OCI-M1 (cell line): Measurements from ENCODE around the gene KIF5C.

Experiments
- DNase-seq: peaks from one replicate; lab custom pipeline; 2025; lab: John Stamatoyannopoulos, UW

Gene KIF5C

GRCh38 chr2:148993351-148993750 lies 118.3 kb downstream of the KIF5C start:
- DNase-seq, result no peak

GRCh38 chr2:148994341-148994740 lies 119.3 kb downstream of the KIF5C start:
- no peak for DNase-seq

DNA sequence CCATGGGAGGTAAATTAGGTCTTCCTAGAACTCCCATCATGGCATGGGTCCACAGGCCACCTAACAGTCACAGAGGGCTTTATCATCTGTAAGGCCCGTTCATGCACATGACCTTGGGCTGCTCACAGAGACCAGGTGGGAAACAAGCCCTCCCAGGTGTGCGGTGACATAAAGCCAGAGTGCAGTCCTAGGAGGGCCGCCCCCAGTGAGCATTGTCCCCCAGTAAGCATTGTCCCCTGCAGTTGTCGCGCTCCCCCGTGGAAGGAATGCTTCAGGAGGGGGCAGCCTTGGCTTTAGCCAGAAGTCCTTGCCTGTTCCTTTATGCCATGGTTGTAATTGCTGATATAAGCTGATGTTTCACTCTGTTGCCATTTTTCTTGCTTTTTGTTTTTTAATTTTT lies 121.8 kb downstream of the KIF5C start:
- DNase-seq, result no peak

- DNase-seq, result no peak
Measured at GRCh38 chr2:148998165-148998830, 123.3 kb downstream of the KIF5C start.

DNA sequence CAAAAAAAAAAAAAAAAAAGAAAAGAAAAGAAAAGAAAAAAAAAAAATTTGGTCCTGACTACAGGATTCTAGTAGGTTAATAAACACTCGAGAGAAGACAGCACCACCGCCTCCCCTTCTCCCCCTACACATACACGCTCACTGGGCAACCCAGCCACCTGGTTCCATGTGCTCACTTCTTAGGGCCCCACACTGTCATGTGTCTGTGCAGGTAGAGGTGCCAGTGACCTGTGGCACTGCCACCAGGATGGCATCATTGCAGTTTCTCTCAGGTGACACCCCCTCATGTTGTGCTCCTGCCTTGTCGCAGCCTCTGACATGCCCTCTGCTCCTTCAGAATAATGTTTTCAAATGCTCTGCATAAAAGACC lies 123.8 kb downstream of the KIF5C start:
- DNase-seq, result no peak

- DNase-seq, result no peak
Measured at GRCh38 chr2:148999451-148999921, 124.5 kb downstream of the KIF5C start.

DNA sequence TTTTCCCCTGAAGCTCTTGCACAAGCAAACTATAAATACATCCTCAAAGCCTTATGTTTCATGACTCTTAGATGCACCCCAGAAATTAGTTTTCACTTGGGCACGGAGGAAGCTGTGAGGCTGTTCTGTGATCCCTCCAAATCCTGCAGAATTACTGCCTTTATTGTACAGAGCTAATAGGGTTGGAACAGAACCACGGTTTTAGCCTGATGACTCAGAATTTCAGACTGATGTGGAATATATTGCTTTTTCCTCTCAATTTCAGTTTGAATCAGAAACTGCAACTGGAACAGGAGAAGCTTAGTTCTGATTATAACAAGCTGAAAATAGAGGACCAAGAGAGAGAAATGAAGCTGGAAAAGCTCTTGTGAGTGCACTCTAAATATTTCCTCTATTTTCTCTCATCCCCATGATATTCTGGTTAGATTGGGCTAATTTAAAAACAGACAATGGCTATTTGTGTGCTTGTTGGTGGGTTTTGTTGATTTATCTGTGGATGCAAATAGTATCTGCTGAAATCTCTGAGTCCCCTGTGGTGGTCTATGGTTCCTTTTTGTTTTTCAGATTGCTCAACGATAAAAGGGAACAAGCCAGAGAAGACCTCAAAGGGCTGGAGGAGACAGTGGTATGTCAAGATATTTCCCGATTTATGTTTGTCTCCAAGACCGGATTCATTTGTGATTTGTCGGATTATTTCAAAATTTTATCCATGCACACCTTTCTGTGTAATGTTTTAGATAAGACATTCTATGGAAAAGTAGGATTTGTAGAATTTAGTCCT lies 125.3 kb downstream of the KIF5C start:
- DNase-seq, result no peak

- no peak for DNase-seq
Measured at GRCh38 chr2:149001496-149001895, 126.5 kb downstream of the KIF5C start.

- no peak for DNase-seq
Measured at GRCh38 chr2:149002378-149002890, 127.4 kb downstream of the KIF5C start.

DNA sequence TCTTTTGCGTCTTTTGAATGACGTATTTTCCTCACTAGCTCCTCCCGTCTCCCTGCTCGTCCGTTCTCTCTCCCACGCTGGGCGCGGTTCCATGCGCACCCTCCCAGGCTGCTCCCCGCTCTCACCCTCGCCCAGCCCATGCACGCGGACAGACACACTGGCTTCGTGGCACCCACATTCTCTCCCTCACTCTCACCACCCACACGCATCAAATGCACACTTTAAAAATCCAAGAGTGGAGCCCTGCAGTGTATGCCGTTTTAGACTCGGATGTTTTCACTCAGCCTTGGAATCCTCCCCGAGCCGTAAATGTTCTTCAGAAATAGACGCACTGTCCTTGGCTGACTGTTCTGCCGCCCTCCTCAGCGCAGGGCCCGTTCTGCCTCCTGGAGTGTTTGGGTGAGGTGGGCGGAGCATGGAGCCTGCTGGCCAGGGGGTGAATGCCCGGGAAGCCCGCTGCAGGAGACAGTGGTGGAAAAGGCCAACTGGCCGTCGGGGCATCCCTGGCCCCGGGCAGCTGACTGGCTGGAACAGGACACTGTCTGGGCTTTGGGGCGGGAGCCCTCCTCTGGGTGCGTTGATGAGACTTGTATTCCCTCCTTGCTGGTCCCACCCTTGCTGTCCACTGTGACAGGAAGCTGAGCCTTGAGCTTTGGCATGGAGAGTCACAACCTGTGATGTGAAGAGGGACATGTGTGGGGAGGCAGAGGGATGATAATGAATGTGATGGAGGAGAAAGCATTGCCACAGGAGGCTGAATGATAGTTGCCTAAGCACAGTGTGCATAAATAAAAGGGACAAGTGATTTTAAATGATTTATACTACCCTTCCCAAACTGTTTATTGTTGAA lies 128.1 kb downstream of the KIF5C start:
- DNase-seq, result no peak

GRCh38 chr2:149004836-149005235 lies 129.8 kb downstream of the KIF5C start:
- no peak for DNase-seq

DNA sequence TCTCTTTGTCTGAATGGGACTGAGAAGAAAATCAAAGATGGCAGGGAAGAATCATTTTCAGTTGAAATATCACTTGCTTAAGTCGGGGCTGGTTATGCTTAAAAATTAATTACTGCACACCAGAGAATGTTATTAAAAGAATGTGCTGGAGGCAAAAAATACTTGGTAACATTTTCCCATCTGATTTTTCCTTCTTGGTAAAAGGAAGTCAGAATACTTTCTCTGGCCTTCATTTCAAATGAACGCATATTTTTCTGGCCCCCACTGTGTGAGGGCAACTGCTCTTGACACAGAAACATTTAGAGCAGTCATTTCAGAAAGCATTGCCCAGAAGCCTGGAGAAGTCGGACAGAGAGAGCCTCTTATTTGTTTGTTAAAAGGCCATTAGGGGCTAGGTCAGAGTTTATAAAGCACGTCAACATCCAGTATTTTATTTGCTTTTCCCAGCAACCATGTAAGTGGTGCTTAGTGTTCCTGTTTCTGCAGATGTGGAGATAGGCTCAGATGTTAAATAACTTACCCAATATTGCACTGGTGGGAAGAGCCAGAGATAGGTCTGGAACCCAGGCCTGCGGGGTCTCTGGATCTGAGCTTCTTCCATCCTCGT lies 130.5 kb downstream of the KIF5C start:
- no peak for DNase-seq

GRCh38 chr2:149006883-149007543 lies 132.0 kb downstream of the KIF5C start:
- no peak for DNase-seq

- no peak for DNase-seq
Measured at GRCh38 chr2:149008381-149008780, 133.4 kb downstream of the KIF5C start.

DNA sequence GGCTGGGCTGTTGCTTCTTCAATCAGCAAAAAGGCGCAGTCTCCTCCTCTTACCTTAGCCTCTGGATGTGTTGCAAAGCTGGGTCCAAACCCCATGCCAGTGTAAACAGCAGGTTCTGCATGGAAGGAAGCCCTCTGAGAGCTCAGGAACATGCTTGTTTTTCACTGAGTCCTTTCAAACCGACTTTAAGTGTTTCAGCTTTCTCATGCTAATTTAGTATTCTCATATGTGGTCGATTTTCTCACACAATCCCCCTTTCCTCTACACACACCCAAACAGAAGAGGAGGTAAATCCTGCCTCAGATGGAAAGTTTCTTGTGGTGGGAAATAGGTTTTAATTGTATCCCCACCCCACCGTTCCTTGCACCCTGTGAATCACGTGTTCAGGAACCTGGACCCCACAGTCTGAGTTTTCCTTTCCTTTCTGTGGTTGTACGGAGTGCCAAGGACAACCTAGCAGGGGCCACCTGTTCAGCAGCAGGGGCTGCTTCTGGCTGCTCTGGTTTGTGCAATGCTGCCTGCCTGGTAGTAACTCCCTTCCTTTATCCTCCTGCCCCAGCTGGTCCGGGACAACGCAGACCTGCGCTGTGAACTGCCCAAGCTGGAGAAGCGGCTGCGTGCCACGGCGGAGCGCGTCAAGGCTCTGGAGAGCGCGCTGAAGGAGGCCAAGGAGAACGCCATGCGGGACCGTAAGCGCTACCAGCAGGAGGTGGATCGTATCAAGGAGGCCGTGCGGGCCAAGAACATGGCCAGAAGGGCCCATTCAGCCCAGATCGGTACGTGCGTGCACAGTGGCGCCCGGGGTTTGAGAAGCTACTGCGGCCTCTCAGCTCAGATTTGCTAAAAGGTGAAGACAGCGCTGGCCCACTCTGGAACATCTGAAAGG lies 134.8 kb downstream of the KIF5C start:
- no peak for DNase-seq

GRCh38 chr2:149012545-149012944 lies 137.5 kb downstream of the KIF5C start:
- DNase-seq, result no peak

DNA sequence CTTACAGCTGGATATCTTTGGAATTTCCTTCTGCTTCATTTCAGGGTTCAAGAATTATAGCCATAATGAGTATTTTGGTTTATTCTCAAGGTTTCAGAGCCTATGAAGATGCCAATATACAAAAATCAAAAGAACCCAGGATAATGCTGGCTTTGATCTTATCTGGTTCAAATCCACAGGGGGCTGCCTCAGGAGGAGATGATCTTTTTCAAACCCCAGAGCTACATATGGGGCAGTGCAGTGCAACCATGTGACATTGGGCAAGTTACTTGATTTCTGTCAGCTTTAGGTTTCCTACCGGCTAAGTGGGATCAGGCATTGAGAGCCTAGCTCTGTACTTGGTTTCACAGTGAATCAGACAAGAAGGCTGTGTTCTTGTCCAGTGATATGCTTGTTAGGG lies 140.5 kb downstream of the KIF5C start:
- no peak for DNase-seq

- DNase-seq, result no peak
Measured at GRCh38 chr2:149015926-149016563, 141.0 kb downstream of the KIF5C start.

- peak; percentile 80 for DNase-seq
Measured at GRCh38 chr2:149017116-149017985, 142.3 kb downstream of the KIF5C start.
